Measurements from ENCODE around the gene LRRC42.

Gene LRRC42

GRCh38 chr1:54009406-54009805 is 63.3 kb downstream of the LRRC42 start:
- no peak for DNase-seq

DNA sequence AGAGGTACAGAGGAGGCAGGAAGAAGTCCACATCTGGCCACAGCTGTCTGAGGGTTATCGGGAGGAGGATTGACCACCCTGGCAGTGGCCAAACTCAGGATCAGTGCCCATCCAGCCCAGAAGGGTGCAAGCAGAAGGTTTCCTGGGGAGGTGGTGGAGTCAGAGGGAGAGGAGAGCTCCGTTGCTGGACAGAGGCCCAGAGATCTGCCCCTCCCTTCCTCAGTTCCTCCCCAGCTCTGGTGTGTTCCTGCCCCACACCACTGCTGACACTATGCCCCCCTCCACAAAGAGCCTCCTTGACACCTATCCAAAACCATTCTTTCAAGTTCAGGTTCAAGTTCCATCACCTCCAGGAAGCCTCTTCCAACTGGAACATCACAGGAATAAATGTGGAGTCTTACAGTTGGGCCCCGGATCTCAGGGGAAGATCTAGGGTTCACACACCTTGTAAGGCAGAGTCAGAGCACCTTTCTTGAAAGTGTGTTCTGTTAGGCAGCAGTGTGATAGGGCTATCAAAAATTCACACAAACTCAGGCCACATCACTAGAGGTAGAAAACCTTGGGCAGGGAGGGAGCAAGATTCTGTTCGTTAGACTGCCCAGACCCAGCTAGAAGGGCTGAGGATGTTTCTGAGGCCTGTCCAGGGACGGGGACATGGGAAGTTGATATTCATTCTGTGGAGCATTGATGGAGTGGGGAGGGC is 64.4 kb downstream of the LRRC42 start:
- no peak for DNase-seq

GRCh38 chr1:54011316-54012007 is 65.3 kb downstream of the LRRC42 start:
- no peak for DNase-seq

GRCh38 chr1:54012008-54012325 is 65.8 kb downstream of the LRRC42 start:
- no peak for DNase-seq

DNA sequence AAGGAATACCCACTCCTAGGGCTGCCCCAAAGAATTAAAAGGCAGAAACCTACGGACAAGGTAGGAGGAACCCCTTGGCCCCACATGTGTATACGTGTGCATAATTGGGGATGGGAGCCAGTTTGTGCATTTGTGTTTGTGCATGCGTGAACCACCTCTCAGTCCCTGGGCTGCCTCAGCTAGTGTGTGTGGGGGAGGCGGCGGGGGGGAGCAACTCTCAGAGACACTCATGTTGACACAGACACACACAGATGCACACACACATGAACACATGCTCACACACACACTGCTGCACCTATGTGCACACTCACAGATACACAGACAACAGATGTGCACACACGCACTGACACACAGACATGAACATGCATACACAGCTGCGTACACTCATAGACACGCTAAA is 66.7 kb downstream of the LRRC42 start:
- no peak for DNase-seq

- no peak for DNase-seq
Measured at GRCh38 chr1:54013393-54014008, 67.4 kb downstream of the LRRC42 start.

DNA sequence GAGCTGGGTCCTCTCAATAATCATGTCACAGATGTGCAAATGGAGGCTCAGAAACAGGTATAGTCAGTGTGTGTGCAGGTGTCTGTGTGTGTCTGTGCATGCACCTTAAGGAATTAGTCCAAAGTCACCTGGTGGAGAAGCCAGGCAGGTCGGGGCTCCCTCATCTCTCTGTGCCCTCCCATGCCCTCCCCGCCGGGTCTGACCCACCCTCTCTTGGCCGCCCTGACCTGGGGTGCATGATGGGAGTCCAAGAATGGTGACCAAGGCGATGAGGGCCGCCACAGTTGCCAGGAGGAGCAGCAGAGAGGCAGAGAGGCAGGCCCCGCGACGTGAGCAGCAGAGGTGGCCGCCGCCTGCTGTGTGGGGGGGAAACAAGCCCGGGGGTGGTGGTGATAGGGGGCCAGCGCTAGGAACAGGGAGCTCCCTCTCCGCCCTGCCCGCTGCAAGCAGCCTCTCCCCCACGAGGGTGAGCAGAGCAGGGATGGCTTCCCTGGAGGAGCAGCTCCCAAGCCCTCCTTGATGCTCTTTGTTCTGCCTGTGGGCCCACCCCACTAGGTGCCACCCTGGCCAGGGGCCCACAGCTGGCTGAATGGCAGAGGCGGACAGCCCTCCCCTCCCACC is 68.0 kb downstream of the LRRC42 start:
- no peak for DNase-seq

- DNase-seq, result no peak
Measured at GRCh38 chr1:54016343-54017282, 70.5 kb downstream of the LRRC42 start.
